ENCODE measurements around the gene CCDC120.

The CCDC120 gene

GRCh38 chrX:49058794-49059193 is at the start of gene CCDC120:
CCDC120 (plus strand) TSS chrX:49058999; CDS start chrX:49062042, 3,043 bp downstream.
- no peak for TF ChIP-seq CTCF (IDR thresholded peaks at IDR 0.05; ENCODE audit: low read depth, low read length)
- no peak for DNase-seq (ENCODE audit: extremely low read depth, low read depth)

GRCh38 chrX:49019050-49019449 is 39.7 kb upstream of the CCDC120 start:
- no peak for TF ChIP-seq CTCF (IDR thresholded peaks at IDR 0.05; ENCODE audit: low read depth, low read length)
- DNase-seq (ENCODE audit: extremely low read depth, low read depth), result no peak

- no peak for DNase-seq (ENCODE audit: extremely low read depth, low read depth)
- no peak for TF ChIP-seq CTCF (IDR thresholded peaks at IDR 0.05; ENCODE audit: low read depth, low read length)
Measured at GRCh38 chrX:49019599-49020249, 39.1 kb upstream of the CCDC120 start.

GRCh38 chrX:49029876-49030275 is 28.9 kb upstream of the CCDC120 start:
- DNase-seq (ENCODE audit: extremely low read depth, low read depth), result no peak

GRCh38 chrX:49030283-49030682 is 28.5 kb upstream of the CCDC120 start:
- no peak for TF ChIP-seq CTCF (IDR thresholded peaks at IDR 0.05; ENCODE audit: low read depth, low read length)
- DNase-seq (ENCODE audit: extremely low read depth, low read depth), result no peak

More at GRCh38 chrX:49029876-49030275, 28.9 kb upstream of the CCDC120 start:
- TF ChIP-seq CTCF (IDR thresholded peaks at IDR 0.05; ENCODE audit: low read depth, low read length), result no peak

- no peak for DNase-seq (ENCODE audit: extremely low read depth, low read depth)
- TF ChIP-seq CTCF (IDR thresholded peaks at IDR 0.05; ENCODE audit: low read depth, low read length), result no peak
Measured at GRCh38 chrX:49037883-49038475, 20.8 kb upstream of the CCDC120 start.

- DNase-seq (ENCODE audit: extremely low read depth, low read depth), result peak; percentile 87
- TF ChIP-seq CTCF (IDR thresholded peaks at IDR 0.05; ENCODE audit: low read depth, low read length), result peak; percentile 27
Measured at GRCh38 chrX:49039598-49040375, 19.0 kb upstream of the CCDC120 start.
